ENCODE measurements around the gene SLC29A3. TPM values are rescaled to one million over a fixed set of nuclear protein-coding genes. Genes with fewer than 3 reads are reported as not detected.
"Not testable (repeated sequence)": the region's sequence is repeated elsewhere in the genome, so short reads cannot be mapped to it uniquely, and the experiment has no call there.

Gene SLC29A3
- total RNA-seq, 1 donor, result 10.8 TPM

DNA sequence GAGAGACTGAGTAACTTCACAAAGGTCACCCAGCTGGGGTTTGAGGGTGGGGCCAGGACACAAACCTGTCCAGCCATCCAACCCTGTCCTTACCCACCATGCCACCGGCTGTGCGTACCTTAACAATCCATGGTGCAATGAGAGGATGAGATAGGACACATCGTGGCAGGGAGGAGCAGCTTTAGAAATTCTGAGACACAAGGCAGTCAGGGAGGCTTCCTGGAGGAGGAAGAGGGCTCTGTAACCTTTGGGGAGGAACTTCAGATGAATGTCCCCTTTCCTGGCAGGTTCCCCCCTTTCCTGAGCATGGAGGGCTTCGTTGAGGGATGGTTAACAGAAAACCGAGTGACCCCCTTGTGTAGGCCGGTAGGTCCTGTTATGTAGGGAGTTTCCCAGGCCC is 35.6 kb upstream of the SLC29A3 start:
- DNase-seq (ENCODE audit: low read depth in 2 of 3, low spot score in 2 of 3), result no peak

DNA sequence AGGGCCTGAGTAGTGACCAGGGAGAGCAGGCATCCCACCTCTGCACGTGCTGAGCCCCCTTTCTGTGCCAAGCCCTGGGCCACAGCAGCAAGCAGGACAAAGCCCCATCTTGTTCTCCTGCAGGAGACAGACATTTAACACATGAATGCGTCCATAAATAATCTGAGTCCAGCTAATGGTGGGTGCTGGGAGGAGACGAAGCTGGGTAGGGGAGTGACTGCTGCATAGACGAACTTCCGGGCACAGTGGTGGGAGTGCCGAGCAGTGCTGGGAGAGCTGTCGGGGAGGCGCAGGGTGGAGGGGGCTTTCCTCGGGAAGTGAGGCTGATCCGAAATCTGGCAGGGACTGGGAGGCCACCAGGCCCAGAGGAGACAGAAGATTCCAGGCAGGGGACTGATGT is 35.2 kb upstream of the SLC29A3 start:
- no peak for DNase-seq (ENCODE audit: low read depth in 2 of 3, low spot score in 2 of 3)

DNA sequence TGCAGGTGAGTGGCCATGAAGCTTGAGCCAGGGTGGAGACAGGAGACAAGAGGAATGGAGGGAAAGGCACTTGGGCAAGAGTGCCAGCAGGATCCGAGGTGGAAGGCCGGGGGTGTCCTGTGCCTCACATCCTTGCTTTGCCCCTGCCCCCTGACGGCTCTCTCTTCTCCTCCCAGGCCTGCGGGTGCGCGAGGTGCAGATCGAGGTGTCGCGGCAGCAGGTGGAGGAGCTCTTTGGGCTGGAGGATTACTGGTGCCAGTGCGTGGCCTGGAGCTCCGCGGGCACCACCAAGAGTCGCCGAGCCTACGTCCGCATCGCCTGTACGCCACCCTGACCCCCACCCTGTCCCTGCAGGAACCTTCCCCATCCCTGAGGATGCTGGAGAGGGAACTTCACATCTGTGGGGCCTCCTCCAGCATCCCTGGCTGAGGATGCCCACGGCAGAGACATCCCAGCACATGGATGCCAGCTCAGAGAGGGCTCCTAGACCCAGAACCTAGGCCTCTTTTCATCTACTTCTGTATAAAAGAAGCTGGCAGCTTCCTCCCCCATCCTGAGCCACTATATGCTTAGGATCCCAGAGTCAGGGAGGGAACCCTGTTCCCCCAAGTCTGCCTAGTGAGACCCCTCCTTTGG is 34.4 kb upstream of the SLC29A3 start:
- DNase-seq (ENCODE audit: low read depth in 2 of 3, low spot score in 2 of 3), result no peak

DNA sequence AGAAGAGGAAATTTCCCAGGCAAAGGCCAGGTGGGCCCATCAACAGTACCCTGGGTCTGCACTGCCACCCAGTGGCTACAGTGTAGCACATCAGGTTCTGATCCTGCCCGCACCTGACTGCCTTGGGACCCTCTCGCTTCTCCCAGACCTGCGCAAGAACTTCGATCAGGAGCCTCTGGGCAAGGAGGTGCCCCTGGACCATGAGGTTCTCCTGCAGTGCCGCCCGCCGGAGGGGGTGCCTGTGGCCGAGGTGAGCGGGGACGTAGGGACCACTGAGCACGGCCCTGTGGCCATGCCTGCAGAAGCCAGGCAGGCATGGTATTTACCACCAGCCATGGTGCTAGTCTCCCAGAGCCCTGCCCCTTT is 33.9 kb upstream of the SLC29A3 start:
- DNase-seq (ENCODE audit: low read depth in 2 of 3, low spot score in 2 of 3), result peak in 2 of 3 donors; percentile 34 to 58

DNA sequence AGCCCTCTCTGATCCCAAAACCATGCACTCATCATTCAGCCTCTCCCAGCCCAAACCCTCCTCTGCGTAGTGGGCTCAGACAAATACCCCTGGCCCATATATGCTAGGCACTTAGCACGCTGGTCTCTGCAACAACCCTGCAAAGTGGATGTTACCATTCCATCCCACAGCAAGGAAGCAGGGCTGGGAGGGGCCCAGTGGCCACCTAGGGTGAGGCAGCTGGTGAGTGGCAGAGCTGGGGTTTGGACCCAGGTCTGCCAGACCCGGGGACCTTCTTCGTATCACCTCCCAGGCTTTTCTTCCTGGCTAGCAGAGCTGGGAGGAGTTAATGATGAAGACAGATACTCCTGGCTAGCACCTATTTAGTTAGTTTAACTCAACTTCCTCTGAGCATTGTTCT is 33.1 kb upstream of the SLC29A3 start:
- DNase-seq (ENCODE audit: low read depth in 2 of 3, low spot score in 2 of 3), result no peak

DNA sequence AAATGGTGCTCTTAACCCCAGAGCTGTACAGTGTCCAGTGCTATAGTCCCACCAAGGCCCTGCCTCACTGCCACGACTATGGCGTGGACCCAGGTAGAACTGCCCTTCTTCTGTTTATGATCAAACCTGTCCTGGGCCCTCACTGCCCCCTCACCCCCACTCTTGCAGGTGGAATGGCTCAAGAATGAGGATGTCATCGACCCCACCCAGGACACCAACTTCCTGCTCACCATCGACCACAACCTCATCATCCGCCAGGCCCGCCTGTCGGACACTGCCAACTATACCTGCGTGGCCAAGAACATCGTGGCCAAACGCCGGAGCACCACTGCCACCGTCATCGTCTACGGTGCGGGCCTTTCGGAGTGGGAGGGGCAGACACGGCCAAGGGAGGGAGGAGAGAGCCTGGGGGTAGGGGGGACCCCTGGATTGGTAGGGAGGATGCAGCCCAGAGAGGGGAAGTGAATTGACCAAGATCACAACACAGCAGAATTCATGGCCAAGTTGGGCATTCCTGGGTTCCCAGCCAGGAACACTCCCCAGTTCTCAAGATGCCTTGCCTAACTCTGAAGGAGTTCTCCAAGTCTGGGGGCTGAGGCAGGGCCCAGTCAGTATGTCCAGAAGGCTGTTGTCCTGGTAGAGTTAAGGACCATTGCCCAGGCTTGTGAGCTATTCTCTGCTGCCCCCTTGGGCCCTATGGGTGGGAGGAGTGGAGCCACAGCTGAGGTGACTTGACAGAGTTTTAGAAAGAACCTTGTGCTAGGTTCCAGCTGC is 32.4 kb upstream of the SLC29A3 start:
- peak in 1 of 3 donors; percentile 13 for DNase-seq (ENCODE audit: low read depth in 2 of 3, low spot score in 2 of 3)

DNA sequence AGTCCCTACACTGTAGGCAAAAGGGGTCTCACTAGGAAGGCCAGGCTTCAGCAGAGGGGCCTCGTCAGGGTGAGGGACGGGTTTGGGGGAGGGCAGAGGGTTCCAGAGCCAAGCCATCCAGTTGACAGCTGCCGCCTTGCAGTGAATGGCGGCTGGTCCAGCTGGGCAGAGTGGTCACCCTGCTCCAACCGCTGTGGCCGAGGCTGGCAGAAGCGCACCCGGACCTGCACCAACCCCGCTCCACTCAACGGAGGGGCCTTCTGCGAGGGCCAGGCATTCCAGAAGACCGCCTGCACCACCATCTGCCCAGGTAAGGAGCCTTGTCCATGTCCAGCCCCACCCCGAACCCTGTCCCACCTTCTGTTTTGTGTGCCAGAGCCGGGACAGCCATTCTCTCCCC is 31.6 kb upstream of the SLC29A3 start:
- DNase-seq (ENCODE audit: low read depth in 2 of 3, low spot score in 2 of 3), result no peak

DNA sequence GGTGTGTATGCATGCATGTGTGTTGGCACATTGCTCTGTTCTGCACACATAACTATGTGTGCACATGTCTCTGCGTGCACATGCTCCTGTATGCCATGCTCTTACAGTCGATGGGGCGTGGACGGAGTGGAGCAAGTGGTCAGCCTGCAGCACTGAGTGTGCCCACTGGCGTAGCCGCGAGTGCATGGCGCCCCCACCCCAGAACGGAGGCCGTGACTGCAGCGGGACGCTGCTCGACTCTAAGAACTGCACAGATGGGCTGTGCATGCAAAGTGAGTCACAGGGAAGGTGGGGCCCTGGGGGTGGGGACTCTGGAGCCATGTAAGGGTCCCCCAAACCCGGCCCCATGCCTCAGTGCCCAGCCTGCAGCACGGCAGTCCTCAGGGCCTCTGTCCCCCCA is 30.6 kb upstream of the SLC29A3 start:
- no peak for DNase-seq (ENCODE audit: low read depth in 2 of 3, low spot score in 2 of 3)

DNA sequence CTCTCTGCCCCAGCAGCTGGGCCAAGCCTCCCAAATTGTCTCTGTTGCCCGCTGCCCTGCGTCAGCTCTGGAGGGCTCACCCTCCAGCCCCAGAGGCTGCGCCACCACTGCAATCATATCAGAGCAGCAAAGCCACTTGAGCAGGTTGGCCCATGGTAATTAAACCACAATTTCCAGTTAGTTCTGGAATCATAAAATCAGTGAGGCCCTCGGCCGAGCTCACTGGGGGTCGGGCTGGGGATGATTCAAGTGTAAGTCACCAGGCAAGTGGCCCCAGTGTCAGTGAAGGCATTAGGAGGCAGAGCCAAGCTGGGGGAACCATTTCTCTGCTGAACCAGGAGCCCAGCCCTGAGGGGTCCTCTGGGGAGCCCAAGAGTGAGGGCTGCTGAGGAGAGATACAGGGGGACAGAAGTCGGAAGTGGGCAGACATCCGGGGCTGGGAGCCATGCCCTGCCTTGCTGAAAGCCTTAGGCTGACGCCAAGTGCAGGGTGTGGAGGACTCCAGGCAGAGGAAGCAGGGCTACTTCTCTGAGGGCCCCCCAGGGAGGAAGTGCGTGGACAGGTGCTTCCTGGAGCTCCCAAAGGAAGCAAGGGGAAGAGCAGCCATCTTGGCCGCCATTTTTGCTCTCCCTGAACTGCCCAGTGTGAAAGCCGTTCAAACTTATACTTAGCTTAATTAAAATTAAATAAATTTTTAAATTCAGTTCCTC is 29.5 kb upstream of the SLC29A3 start:
- peak in 2 of 3 donors; percentile 66 to 87 for DNase-seq (ENCODE audit: low read depth in 2 of 3, low spot score in 2 of 3)

DNA sequence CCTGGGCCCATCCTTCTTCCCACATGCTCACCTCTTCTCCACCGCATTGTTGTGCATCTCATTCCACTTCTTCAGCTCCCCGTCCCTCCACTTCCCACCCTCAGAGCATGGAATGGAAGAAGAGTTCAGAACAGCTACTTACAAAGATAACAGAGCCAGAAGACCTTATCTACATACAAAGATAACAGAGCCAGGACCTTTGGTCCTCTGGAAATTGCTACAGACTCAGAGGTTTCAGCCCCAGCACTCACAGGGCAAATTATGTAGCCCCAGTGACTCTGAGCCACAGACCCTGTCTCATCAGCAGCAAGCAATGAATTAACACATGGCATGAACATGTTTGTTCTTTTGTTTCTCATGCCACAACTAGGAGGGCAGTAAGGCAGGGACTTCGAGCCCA is 28.7 kb upstream of the SLC29A3 start:
- DNase-seq (ENCODE audit: low read depth in 2 of 3, low spot score in 2 of 3), result no peak

DNA sequence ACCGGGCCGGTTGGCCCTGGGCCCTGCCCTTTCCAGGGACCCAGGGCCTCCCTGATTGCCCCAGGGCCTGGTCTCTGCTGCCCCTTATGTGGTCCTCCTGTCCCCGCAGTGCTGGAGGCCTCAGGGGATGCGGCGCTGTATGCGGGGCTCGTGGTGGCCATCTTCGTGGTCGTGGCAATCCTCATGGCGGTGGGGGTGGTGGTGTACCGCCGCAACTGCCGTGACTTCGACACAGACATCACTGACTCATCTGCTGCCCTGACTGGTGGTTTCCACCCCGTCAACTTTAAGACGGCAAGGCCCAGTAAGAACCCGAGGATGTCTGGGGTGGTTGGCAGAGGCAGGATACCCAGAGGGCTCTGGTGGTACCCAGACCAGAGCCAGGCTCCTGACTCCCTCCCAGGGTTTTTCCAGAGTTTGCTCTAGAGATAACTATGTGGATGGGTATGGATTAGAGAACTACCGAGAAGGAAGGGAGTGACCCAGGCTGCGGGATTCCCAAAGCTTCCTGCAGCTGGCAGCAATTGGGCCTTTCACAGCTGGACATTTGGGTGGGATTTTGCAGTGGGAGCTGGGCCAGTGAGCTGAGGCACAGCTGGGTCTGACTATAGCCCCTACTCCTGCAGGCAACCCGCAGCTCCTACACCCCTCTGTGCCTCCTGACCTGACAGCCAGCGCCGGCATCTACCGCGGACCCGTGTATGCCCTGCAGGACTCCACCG is 28.1 kb upstream of the SLC29A3 start:
- DNase-seq (ENCODE audit: low read depth in 2 of 3, low spot score in 2 of 3), result no peak

DNA sequence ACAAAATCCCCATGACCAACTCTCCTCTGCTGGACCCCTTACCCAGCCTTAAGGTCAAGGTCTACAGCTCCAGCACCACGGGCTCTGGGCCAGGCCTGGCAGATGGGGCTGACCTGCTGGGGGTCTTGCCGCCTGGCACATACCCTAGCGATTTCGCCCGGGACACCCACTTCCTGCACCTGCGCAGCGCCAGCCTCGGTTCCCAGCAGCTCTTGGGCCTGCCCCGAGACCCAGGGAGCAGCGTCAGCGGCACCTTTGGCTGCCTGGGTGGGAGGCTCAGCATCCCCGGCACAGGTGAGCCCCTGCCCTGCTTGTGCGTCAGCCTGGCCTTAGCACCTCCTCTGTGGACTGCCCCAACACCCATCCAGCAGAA is 27.5 kb upstream of the SLC29A3 start:
- DNase-seq (ENCODE audit: low read depth in 2 of 3, low spot score in 2 of 3), result no peak

DNA sequence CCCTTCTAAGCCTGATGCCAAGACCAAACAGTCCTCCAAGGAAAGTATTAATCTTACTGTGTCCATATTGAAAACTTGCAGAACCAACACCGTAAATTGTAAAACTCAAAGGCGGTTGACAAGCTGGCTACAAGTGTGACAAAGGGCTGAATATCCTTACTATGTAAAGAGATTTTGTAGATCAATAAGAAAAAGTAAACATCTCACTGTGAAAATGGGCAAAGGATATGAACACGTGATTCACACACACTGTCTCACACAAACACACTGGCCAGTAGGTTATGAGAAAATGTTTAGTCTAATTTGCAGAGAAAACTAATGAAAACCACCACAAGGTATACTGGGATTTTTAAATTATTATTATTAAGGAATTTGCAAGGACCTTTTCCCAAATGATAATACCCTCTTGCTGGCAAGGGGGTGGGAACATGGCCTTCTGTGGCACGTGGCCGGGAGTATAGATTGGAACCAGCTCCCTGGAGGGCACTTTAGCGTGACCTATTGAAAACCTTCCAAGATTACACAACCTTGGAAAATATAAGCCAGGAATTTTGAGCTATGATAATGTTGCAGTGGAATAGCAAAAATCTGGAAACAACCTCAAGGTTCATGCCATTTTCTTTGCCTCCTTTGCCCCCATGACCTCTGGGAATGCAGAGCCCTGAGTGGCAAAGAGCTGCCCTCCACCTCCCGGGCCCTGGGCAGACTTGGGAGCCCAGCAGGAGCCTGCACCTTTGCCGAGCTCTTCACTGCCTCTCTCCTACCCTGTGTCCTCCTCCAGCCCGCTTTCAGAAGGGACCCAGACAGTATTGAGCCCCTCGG is 26.2 kb upstream of the SLC29A3 start:
- no peak for DNase-seq (ENCODE audit: low read depth in 2 of 3, low spot score in 2 of 3)

DNA sequence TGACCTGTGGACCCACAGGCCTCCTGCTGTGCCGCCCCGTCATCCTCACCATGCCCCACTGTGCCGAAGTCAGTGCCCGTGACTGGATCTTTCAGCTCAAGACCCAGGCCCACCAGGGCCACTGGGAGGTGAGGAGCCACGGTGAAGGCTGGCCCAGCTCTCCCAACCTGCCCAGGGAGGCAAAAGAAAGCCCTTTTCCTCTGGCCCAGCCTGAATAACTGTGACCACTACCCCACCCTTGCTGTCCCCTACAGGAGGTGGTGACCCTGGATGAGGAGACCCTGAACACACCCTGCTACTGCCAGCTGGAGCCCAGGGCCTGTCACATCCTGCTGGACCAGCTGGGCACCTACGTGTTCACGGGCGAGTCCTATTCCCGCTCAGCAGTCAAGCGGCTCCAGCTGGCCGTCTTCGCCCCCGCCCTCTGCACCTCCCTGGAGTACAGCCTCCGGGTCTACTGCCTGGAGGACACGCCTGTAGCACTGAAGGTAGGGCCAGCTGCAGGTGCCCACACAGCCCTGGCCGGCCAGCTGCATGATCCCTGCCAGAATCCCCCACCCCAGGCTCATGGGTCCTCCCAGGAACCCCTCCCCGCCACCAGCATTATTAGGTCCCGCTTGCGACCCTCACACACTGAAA is 25.5 kb upstream of the SLC29A3 start:
- no peak for DNase-seq (ENCODE audit: low read depth in 2 of 3, low spot score in 2 of 3)

DNA sequence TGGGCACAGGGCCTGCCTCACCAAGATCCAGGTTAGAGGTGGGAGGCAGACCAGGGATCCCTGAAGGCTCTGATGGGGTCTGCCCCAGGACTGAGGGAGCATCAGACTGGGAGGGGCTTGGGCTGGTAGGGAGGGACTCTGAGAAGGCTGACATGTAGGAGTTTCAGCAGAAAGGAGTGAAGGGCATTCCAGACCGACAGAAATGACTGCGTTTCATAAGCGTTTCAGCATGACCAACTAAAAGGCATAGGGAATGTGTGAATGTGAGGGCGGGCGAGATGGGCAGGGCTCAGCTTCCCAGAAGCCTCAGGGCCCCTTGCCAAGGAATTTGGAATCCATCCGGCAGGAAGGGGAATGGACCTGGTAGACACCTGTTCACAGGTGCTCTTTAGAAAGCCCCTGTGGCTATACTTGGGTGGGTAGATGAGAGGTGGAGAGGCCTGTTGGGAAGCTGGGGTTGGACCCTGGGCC is 24.9 kb upstream of the SLC29A3 start:
- no peak for DNase-seq (ENCODE audit: low read depth in 2 of 3, low spot score in 2 of 3)

DNA sequence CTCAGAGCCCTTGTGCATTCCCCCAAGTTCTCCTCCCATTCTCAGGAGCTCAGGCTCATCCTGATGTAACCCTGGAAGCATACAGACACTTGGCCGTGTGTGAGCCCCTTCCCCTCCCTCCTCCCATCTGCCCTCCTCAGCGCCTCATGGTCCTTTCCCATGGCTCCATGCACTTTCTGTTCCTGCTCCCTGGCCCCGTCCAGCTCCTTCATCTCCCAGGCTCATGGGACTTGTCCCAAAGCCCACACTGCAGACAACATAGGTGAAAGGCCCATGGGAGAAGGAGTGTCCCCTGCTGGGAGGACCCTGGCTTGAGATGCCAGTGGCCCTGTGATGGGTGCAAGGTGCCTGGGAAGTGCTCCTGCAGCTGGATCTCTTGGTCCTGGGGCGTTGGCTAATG is 24.2 kb upstream of the SLC29A3 start:
- DNase-seq (ENCODE audit: low read depth in 2 of 3, low spot score in 2 of 3), result no peak

DNA sequence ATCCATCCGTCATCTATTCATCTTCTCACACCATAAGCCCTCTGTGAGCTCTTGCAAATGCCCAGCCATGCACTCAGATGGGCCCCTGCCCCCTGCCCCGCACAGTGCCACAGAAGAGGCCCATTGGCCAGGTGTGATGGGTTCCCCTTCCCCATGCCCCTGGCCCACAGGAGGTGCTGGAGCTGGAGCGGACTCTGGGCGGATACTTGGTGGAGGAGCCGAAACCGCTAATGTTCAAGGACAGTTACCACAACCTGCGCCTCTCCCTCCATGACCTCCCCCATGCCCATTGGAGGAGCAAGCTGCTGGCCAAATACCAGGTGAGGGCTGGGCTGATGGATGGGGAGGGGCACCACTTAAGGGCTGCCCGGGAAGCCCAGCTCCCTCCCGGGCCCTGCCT is 23.4 kb upstream of the SLC29A3 start:
- no peak for DNase-seq (ENCODE audit: low read depth in 2 of 3, low spot score in 2 of 3)

DNA sequence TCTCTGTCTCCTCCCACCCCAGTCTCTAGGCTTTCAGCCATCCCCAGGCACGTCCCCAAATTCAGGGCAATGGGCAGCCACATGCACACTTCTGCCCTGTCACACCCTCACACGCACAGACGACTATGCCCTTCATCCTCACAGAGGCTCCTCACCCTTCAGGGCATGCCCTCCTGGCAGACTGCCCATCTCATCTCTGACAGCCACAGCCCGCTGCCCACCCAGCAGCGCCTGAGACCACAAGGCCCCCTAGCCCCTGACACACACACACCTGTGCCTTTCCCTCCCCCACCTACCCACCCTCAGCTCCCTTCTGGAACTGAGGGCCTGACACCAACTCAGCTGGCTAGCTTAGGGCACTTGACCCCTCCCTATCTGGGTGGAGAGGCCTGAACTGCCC is 23.0 kb upstream of the SLC29A3 start:
- DNase-seq (ENCODE audit: low read depth in 2 of 3, low spot score in 2 of 3), result no peak

DNA sequence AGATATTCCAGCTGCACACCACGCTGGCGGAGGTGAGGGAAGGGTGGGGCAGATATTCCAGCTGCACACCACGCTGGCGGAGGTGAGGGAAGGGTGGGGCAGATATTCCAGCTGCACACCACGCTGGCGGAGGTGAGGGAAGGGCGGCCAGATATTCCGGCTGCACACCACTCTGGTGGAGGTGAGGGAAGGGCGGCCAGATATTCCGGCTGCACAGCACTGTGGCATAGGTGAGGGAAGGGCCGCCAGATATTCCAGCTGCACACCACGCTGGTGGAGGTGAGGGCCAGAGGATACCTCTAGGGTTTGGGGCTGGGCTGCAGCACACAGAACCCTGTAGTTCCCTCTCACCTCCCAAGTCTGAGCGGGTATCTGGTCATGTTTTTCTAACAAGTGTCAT is 22.2 kb upstream of the SLC29A3 start:
- not testable (repeated sequence) for DNase-seq (ENCODE audit: low read depth in 2 of 3, low spot score in 2 of 3)

DNA sequence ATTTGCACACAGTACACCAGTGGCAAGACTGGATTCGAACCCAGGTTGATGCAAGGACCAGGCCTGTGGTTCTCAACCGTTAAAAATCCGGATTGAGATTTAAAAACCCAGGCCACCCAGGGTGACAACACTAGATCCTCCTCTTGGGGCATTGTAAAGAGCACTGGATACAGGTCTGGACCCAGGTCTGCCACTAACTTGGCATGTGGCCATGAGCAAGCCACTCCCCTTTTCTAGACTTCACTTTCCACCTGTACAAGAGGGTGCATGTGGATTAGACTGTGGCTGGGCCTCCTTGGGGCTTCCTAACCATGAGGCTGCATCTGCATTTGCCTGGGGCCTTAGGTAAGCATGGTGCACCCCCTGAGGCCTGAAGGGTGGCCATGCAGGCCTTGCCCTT is 21.7 kb upstream of the SLC29A3 start:
- no peak for DNase-seq (ENCODE audit: low read depth in 2 of 3, low spot score in 2 of 3)
